ENCODE data around the gene CLEC16A. TPM values are rescaled to one million over a fixed set of nuclear protein-coding genes. Genes with fewer than 3 reads are reported as not detected.

Gene CLEC16A
- total RNA-seq, 4 donors from 2014 or later = 20.3 to 25.7 (median 25.1) TPM

- no peaks in the 10 kb centered on the region for H3K27me3 ChIP-seq
- H3K36me3 ChIP-seq = peaks cover 6 to 75% (median 7%) of the 10 kb centered on the region in 3 donors
- intact Hi-C loops (cut with DNase I) = no loop called here
- peaks cover 8 to 25% (median 12%) of the 10 kb centered on the region in 3 donors for H3K4me1 ChIP-seq
- no peak for DNase-seq
- no peak overlapping the region for H3K4me3 ChIP-seq
- WGBS, 2 donors = 47 to 53% methylated on average over 5 of the region's 5 CpGs
- no peak overlapping the region for H3K27ac ChIP-seq
- TF ChIP-seq CTCF (IDR thresholded peaks at IDR 0.05) (no peak), POLR2A (IDR thresholded peaks at IDR 0.05) (no peak)
- no peaks in the 10 kb centered on the region for H3K9me3 ChIP-seq
Measured at GRCh38 chr16:11038777-11039176, 94.4 kb downstream of the CLEC16A start.

- no peak for DNase-seq
- intact Hi-C loops (cut with DNase I) = no loop called here
- WGBS, 2 donors = 95 to 97% methylated on average over 4 to 8 of the region's 8 CpGs
Measured at GRCh38 chr16:11039726-11040125, 95.4 kb downstream of the CLEC16A start.

GRCh38 chr16:11042191-11042590 lies 97.8 kb downstream of the CLEC16A start:
- Histone ChIP-seq H3K4me3 (no peak overlapping the region), H3K36me3 (peaks cover 7 to 87% (median 7%) of the 10 kb centered on the region in 3 donors), H3K27ac (no peak overlapping the region), H3K4me1 (peaks cover 0 to 22% (median 5%) of the 10 kb centered on the region in 3 donors), H3K9me3 (no peaks in the 10 kb centered on the region), H3K27me3 (no peaks in the 10 kb centered on the region)
- TF ChIP-seq CTCF (IDR thresholded peaks at IDR 0.05) (no peak), POLR2A (IDR thresholded peaks at IDR 0.05) (no peak)
- intact Hi-C loops (cut with DNase I) = no loop called here
- DNase-seq = no peak
- 89 to 92% methylated on average over 4 to 6 of the region's 11 CpGs for WGBS, 2 donors

More at GRCh38 chr16:11039726-11040125, 95.4 kb downstream of the CLEC16A start:
- Histone ChIP-seq H3K4me1 (peaks cover 0 to 16% (median 3%) of the 10 kb centered on the region in 3 donors), H3K4me3 (no peak overlapping the region), H3K9me3 (no peaks in the 10 kb centered on the region), H3K36me3 (peaks cover 7 to 85% (median 7%) of the 10 kb centered on the region in 3 donors), H3K27ac (no peak overlapping the region), H3K27me3 (no peaks in the 10 kb centered on the region)
- TF ChIP-seq POLR2A (IDR thresholded peaks at IDR 0.05) (no peak), CTCF (IDR thresholded peaks at IDR 0.05) (no peak)

GRCh38 chr16:11045441-11045840 lies 101.1 kb downstream of the CLEC16A start:
- Histone ChIP-seq H3K27me3 (no peaks in the 10 kb centered on the region), H3K4me1 (peaks cover 0 to 17% (median 5%) of the 10 kb centered on the region in 3 donors), H3K27ac (peak overlapping the region in 1 of 4 donors; percentile 14), H3K36me3 (peaks cover 7 to 92% (median 7%) of the 10 kb centered on the region in 3 donors), H3K4me3 (no peak overlapping the region), H3K9me3 (no peaks in the 10 kb centered on the region)
- WGBS, 2 donors = 89 to 91% methylated on average over 5 of the region's 5 CpGs
- no peak for DNase-seq
- TF ChIP-seq POLR2A (IDR thresholded peaks at IDR 0.05) = no peak
- TF ChIP-seq CTCF (IDR thresholded peaks at IDR 0.05) = no peak
- intact Hi-C loops (cut with DNase I) = no loop called here

GRCh38 chr16:11045846-11046245 lies 101.5 kb downstream of the CLEC16A start:
- H3K27ac ChIP-seq = peak overlapping the region in 2 of 4 donors; percentile 14 to 57
- TF ChIP-seq POLR2A (IDR thresholded peaks at IDR 0.05) = no peak
- TF ChIP-seq CTCF (IDR thresholded peaks at IDR 0.05) = no peak
- intact Hi-C loops (cut with DNase I) = no loop called here
- no peaks in the 10 kb centered on the region for H3K27me3 ChIP-seq
- no peak overlapping the region for H3K4me3 ChIP-seq
- DNase-seq = no peak
- peaks cover 0 to 17% (median 5%) of the 10 kb centered on the region in 3 donors for H3K4me1 ChIP-seq
- peaks cover 3 to 92% (median 7%) of the 10 kb centered on the region in 3 donors for H3K36me3 ChIP-seq
- H3K9me3 ChIP-seq = no peaks in the 10 kb centered on the region
- WGBS, 2 donors = 69 to 76% methylated on average over 4 to 5 of the region's 5 CpGs
